Stimulated activated CD4-positive, alpha-beta T cell treated with anti-CD3 and anti-CD28 coated beads, TNF-alpha, amount 100 ng/mL, for 1 hour (primary cell): ENCODE data around the gene XKR8.

ENCODE experiments used
- DNase-seq, 3 donors: peaks; one replicate each; pipeline ENCODE4 v3.0.0-alpha.2; 2020; ENCODE audit warnings: low read depth in 3 of 3, low spot score in 1 of 3

Gene XKR8

GRCh38 chr1:27959792-27960603 lies at the start of gene XKR8:
XKR8 (plus strand) TSS chr1:27959973; CDS start chr1:27960070, 97 bp downstream.
- DNase-seq: peak; percentile 58 to 78 (median 65)

GRCh38 chr1:27912429-27912828 lies 47.3 kb upstream of the XKR8 start:
- no peak for DNase-seq

- DNase-seq: no peak
Measured at GRCh38 chr1:27915082-27915575, 44.6 kb upstream of the XKR8 start.

GRCh38 chr1:27922272-27922671 lies 37.5 kb upstream of the XKR8 start:
- DNase-seq: no peak

- DNase-seq: no peak
Measured at GRCh38 chr1:27928216-27928954, 31.4 kb upstream of the XKR8 start.

- DNase-seq: no peak
Measured at GRCh38 chr1:27931184-27931583, 28.6 kb upstream of the XKR8 start.

GRCh38 chr1:27931759-27932158 lies 28.0 kb upstream of the XKR8 start:
- DNase-seq: no peak

- no peak for DNase-seq
Measured at GRCh38 chr1:27934818-27935549, 24.8 kb upstream of the XKR8 start, which contains the start of gene SMPDL3B. SMPDL3B (plus strand) TSS chr1:27935000; CDS start chr1:27935184, 184 bp downstream.

- DNase-seq: no peak
Measured at GRCh38 chr1:27935721-27936120, 24.1 kb upstream of the XKR8 start.

GRCh38 chr1:27936370-27936769 lies 23.4 kb upstream of the XKR8 start:
- no peak for DNase-seq

- DNase-seq: no peak
Measured at GRCh38 chr1:27937524-27937836, 22.3 kb upstream of the XKR8 start.

GRCh38 chr1:27938488-27938887 lies 21.3 kb upstream of the XKR8 start:
- DNase-seq: no peak

- DNase-seq: peak; percentile 41 to 59 (median 50)
Measured at GRCh38 chr1:27940297-27940696, 19.5 kb upstream of the XKR8 start.

- no peak for DNase-seq
Measured at GRCh38 chr1:27940870-27941560, 18.8 kb upstream of the XKR8 start.

- DNase-seq: no peak
Measured at GRCh38 chr1:27941671-27942540, 17.9 kb upstream of the XKR8 start.

GRCh38 chr1:27945020-27945419 lies 14.8 kb upstream of the XKR8 start:
- no peak for DNase-seq

GRCh38 chr1:27949027-27949426 lies 10.7 kb upstream of the XKR8 start:
- DNase-seq: no peak

- no peak for DNase-seq
Measured at GRCh38 chr1:27951396-27951795, 8.4 kb upstream of the XKR8 start.

- no peak for DNase-seq
Measured at GRCh38 chr1:27952147-27952546, 7.6 kb upstream of the XKR8 start.

- no peak for DNase-seq
Measured at GRCh38 chr1:27954186-27954585, 5.6 kb upstream of the XKR8 start.
